Activated CD8-positive, alpha-beta memory T cell treated with anti-CD3 and anti-CD28 coated beads, Interleukin-2, amount 50 U/mL, for 24 hours (primary cell): ENCODE results near the gene ACSF3.

ENCODE experiments used
- DNase-seq: peaks from one replicate; pipeline ENCODE4 v3.0.0-alpha.2; 2020; ENCODE audit errors: extremely low read depth

ACSF3 gene

DNA sequence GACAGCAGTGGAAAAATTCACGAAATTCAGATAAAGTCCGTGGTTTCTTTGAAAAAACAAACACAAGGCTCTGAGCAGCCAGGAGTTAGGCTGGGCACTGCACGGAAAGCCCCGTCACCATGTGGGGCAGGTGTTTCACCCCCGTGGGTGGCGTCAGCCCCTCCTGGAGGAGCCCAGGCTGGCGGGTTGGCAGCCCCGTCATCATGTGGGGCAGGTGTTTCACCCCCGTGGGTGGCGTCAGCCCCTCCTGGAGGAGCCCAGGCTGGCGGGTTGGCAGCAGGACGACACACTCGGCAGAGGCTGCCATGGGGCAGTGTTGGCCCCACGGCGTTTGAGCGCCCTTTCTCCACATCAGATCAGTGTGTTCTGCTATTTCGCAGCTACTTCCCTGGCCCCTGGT lies 38.1 kb downstream of the ACSF3 start:
- DNase-seq = no peak

DNA sequence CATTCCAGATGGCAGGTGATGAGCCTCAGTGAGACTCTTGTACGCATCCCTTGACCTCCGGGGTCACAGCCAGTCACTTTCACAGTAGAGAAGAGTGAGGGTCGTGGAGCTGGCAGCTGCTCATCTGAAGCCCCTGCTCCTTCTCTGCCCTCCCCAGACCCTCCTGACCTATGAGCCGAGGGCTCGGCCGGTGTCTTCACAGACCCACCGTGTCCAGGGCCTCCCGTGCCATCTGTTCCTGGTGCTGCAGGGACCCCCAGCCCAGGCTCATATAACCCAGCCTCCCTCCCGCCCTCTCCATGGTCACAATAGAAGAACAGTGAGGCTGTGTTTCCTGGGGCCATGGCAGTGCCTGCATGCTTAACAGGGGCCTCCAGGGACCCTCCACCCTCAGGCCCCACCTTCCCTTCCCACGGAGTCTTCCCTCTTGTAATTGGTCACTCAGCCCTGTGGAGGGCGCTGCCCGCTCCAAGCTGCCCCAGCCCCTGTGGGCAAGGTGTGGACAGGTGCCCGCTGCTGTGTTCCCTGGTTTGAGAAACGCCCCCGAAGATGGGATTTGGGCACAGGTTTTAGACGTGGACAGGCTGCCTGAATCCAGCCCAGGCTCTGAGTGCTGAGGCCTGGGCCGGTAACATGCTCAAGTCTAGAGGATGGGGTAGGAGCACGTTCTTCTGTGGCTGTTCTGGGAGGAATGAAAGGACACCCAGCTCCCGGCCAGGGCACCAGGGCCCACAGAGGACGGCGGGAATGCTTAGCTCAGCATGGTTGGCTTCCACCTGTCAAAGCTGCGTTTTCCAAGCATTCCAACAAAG lies 38.7 kb downstream of the ACSF3 start:
- no peak for DNase-seq

DNA sequence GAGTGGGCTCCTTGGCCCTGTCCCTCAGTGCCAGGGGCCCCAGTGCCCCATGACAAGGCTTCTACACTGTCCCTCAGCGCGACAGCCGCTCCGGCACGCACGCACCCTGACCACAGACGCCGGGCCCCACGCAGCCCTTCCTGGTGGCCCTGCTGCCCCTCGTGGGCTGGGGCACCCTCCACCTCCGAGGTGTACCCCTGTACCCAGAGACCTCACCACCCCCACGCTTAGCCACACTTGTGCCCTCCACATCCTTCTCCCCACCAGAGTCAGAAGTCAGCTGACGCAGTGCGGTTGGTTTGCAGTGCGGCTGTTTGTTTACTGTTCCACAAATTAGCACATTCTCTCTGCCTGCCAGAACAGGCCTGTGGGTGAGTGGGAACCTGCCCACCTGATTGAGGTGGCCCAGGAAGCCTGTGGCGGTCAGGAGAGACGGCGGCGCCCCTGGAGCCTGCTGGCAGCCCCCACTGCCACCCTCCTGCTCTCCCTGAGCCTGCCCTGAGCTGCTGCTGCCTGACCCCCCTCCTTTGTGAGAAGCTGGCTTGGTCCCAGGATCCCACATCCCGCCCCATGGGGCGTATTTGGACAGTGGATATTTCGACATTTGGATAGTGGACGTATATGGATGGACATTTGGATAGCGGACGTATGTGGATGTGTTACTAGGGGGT lies 39.9 kb downstream of the ACSF3 start:
- DNase-seq = no peak

DNA sequence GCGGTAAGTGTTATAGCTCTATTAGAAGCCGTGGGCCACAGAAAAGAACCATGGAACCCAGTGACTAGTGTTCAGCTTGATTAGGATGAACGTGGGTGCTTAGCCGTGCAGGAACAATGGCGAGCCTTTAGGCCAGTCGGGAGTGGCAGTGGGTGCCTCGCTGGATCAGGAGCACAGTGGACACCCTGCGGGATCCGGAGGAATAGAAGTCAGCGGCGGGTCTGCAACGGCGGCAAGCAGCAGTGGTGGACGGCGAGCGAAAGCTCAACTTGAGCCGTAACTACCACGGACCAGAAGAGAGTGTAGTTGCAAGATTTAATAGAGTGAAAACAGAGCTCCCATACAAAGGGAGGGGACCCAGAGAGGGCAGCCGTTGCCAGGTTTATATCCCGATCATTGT lies 40.6 kb downstream of the ACSF3 start:
- DNase-seq = no peak

DNA sequence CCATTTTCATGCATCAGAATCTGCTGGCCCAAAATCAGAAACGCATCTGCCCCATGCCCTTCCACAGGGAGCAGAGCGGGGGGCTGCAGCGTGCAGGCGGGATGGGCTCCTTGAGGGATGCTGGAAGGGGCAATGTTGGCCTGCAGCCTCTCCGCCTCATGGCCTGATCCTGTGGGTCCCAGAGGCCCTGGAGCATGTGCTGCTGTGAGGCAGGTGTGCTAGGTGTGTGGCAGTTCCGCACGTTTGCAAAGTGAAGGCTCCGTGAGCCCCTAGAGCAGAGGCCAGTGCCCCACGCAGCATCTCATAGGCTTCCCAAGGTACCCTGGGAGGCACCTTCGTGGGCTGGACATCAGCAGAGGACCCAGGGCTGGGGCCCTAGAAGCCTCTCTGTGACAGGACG lies 41.5 kb downstream of the ACSF3 start:
- DNase-seq = no peak

DNA sequence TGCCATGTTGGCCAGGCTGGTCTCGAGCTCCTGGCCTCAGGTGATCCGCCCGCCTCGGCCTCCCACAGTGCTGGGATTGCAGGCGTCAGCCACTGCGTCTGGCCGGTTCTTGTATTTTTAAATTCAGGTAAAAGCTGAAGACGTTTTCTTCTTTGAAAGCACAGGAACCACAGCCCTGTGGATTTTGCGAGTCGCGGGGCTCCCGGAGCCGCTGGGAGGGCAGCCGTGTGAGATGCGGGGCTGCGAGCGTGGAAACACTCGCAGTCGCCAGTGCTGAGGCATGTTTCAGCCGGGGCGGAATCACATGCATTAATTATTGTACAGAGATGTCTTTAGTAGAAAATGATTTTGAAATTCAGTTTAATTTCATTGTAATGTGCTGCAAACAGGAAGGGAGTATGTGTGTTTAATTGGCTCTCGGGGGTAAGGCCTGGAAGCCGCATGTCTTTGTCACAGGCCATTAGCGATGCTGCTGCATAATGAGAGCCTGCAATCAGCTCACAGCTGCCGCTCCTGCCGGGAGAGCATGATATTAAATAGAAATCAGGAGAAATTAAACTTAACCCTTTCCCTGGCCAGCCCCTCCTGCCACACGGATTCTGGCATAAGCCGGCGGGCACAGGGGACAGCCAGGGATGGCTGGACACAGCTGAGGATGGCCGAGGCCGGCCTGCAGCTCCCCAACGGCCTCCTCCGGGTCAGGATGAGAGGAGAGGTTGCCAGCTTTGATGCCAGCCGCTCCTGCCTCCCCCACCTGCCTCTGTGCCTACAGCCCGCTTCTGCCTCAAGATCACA lies 42.5 kb downstream of the ACSF3 start:
- DNase-seq = no peak

DNA sequence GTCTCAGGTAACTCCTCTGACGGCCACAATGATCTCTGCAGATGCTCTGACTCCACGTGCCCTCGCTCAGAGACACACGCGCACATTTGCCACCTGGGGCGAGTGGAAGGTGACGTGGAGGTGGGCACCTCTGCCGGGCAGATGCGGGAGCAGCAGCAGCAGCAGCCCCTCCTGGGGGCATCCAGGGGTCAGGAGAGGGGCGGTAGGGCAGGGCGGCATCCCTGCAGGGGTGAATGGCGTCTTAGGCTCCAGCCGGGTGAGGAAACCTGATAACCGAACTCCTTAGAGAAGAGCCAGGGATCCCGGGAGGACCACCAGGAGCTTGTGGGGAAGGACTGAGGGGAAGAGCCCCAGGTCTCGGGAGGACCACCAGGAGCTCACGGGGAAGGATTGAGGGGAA lies 43.3 kb downstream of the ACSF3 start:
- no peak for DNase-seq

DNA sequence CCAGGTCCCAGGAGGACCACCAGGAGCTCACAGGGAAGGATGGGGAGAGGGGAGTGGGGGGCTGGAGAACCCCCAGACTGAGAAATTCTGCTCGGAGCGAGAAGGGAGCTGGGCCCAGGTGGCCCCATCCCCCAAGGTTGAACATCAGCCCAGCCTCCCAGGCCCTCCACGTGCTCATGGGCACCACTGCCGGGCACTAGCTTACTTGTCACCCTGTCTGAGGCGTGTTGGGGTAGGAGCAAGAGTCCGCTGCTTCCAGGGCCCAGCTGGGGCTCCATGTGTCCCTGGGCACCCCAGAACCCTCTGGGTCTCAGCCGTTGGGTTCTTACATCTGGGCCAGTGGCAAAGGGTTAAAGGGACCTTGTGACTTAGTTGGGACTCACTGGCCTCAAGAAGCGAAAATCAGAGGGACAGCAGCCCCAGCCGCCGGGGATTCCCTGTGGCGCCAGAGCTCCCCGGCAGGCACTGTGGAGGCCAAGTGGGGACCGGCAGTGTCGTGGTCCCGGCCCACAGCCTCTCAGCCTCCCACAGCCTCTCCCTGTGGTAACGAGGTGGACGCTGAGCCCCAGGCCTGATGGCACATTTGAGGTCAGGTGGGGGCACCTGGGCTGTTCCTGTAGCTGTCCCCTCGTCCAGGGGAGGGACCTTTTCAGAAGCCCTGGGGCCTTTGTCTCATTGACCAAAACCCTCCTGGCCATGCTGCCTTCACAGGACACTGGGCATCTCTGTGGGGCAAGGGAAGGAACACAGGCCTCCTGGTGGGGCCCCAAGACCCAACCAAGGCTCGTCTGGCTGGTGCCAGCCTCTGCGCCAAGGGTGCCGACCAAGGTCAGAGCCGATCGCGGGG lies 44.2 kb downstream of the ACSF3 start:
- DNase-seq = no peak

DNA sequence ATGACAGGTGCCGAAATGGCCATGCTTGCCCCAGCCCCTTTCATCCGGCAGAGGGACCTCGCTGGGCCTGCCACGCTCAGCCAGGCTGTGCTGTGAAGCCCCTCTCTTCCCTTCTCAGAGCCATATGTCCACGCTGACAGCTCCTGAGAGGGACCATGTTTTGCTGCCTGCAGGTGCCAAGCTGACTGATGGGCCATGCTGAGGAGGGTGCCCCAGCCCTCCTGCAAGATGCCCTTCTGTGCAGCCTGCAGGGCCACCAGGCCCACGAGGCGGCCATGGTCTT lies 44.8 kb downstream of the ACSF3 start:
- no peak for DNase-seq

DNA sequence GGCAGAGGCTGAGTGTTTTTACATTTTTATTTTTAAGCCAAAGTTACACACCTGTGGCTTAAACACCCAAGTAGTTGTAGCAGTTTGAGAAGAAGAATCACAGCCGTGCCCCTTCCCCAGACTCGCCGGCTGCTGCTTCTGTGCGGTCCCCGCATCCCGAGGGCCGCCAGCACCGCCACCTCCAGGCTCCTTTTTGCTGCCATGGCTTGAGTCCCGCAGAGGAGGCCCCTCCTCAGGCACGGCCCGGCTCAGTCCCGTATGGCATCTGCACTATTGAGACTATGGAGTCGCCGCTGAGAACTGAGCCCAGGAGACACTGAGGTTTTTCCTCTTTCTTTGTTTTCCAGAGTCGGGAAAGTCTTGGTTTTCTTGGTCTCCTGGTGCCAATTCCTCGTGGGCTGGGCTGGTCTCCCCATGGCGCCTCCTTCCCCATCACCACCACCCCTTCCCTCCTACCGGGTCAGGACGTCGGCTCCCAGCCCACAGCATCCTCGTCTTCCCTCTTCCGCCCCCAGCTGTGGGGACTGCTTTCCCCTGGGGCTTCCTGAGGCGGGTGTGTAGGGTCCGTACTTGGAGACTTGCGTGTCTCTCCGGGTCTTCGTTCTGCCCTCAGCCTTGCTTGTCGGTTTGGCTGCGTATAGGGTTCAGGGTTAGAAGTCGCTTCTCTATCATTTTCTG lies 45.3 kb downstream of the ACSF3 start:
- DNase-seq = no peak

DNA sequence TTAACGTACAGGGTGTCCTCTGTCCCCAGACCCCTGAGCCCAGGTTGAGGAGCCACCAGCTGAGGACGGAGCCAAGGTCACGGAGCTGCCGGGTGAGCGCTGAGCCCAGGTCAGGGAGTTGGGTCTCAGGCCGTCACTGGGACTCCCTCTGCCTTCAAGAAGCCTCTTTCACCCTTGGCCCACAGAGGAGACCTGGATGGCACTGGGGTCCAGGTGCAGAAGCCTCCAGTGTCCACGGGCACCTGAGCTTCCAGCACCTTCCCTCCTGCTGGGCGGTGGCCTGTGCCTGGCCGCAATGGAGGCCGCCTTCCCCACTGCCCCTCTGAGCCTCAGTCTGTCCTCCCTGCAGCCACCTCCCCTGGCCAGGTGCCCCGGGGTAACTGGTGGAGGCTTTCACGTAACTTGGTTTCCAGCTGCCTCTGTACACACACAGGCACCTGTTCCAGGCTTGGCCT lies 46.3 kb downstream of the ACSF3 start:
- DNase-seq = no peak

DNA sequence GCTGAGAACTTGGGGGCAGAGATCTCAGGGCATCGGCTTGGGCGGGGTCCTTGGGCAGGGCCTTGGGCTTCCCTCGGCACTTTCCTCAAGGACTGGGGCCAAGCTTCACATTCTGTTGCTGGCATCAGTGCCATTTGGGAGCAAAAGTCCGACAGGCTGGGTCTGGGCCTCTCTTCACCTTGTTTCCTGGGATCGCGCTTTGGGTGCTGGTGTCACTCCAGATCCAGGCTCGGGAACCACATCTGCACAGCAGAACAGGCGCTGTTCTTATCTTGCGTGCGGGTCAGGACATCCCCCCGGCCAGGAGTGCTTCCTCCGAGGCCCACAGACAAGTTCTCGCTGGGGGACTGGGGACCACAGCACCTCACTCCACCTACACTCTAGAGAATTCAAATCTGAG lies 46.7 kb downstream of the ACSF3 start:
- no peak for DNase-seq

DNA sequence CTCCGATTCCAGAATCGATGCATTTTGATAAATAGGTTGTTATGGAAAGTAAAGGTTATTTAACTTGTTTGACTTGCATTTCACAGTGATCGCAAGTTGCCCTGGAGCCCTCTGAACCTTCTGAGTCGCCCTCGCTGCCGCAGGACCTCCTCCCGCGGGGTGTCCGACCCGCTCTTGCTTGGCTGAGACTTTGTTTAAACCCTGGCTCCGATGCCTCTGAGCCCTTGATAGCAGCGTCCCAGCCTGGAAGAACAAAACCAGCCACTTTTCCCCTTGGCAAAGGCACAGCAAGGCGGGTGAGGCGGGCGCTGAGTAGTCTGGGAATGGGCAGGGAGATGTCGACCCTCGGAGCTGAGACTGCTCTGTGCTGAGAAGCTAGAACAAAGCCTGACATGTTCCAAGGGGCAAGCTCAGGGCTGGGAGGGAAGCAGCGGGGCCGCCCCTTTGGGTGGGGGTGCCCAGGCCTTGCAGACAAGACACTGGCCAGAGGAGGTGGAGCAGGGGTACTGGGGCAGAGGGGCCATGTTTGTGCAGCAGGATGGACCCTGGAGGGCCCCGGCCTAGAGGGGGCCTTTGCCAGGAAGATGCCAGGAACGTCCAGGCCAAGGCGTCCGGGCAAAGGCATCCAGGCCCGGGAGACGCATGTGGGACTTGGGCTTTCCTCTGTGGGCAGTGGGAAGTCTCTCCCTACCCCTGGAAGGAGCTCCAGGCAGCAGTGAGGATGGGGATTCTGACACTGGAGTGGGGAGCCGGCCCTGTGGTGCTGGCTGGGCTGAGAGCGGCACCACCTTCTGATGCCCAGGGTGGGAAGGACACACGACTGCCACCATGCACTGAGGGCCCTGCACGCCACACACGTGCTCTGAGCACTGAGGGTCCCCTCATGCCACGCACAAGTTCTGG lies 47.6 kb downstream of the ACSF3 start:
- no peak for DNase-seq

DNA sequence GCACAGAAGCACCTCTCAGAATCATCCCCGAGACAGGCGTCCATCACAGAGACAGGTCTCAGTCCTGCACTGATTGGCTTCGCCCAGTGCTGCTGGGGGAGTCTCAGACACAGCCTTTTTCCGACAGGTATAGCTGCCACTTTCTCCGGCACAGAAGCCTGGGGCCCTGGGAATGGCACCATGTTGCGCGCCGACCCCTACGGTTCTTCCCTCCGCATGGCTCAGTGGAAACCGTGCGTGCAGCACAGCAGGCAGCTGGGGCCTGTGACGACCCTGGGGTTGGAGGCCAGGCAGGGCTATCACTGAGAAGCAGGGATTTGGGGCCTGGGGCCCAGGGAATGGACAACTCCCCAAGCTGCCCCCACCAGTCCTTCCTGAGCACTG lies 48.2 kb downstream of the ACSF3 start:
- no peak for DNase-seq

DNA sequence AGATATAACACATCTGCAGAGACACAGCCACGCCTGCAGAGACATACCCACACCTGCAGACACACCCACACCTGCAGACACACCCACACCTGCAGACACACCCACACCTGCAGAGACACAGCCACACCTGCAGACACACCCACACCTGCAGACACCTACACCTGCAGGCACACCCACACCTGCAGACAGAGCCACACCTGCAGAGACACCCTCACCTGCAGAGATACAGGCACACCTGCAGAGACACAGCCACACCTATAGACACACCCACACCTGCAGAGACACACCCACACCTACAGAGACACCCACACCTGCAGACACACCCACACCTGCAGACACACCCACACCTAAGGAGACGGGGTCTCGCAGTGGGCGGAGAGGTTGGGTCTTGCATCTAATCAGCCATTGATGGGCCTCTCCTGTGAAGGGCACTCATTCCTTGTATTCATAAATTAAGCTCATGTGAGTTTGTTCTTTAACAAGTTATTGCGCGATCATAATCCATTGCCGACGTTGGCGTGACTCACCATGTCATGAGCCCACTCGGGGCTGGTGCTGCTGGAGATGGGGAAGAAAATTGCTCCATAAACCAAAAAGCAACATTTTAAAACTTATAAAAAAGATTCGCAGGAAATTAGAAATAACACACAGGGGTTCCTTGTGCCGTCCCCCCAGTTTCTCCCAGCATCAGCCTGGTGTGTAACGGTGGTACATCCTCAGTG lies 49.0 kb downstream of the ACSF3 start:
- DNase-seq = no peak

DNA sequence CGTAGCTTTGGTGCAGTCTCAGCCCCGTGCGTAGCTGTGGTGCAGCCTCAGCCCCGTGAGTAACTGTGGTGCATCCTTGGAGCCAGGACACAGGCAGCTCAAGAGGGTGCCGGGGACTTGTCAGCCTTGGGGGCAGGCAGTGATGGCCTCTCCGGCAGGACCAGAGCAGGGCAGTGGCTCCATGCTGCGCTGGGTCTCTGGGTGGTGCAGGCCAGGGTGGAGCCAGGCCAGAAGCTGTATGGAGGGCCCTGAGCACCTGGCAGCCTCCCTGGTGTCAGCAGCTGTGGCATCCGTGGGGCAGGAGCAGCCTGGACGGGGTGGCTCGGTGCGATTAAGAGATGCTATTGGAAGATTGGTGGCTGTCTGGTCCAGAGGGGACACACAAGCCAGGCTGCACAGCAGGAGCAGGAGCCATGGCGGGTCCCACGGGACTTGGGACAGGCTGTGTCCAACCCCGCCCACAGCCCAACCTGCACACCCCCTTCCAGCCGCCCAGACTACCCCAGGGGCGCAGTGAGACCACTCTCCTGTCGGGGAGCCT lies 49.6 kb downstream of the ACSF3 start:
- no peak for DNase-seq

DNA sequence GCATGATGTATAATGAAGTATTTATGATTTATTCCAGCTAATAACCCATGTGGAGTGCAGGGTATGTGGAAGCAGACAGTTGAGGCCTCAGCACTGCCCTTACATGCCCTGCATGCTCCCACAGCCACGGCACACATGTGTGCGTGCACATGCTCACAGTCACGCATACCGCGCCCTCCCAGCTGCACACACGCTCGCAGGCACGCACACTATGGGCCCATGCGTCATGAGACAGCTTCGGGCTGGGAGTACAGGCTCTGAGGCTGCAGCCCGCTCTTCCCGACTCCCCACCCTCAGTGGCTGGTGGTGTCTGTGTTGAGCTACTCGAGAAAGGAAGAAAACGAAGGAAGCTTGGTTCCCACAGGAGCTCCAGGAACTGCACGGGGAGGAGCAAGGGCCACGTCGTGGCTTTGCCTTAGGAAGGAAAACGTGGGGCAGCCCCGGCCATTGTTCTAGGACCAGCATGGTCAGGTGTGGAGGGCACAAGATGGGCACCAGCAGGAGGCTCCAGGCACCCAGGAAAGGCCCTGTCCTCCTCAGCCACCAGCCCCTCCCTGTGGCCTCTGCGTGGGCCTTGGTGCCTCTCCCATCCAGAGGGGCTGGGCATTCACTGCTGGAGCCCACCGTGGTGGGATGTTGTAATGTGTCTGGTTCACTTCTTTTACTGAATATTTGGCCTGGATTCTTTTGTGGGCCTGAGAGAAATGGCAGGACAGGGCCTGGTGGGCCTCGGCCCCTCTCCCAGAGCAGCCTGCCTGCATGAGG lies 50.4 kb downstream of the ACSF3 start:
- DNase-seq = no peak

DNA sequence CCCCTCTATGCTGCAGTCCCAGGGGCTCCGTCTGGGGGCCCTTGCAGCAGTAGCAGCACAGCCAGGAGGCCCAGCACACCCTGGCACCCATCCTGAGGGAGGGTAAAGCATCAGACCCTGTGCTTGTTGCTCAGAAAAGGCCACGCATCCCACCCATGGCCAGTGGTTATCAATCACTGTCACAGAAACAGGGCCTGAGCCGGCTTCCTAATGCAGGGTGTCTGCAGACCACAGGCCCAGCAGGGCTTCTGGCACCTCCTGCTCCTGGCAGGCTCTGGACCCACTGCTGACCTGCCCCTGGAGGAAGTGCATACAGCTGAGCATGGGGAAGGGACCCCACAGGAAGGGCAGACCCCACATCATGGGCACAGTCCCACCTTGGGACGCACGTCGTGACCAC lies 51.0 kb downstream of the ACSF3 start:
- DNase-seq = no peak
